HG02571 (cell line): ENCODE results near the gene RNPS1.

ENCODE experiments used
- ATAC-seq: cut with Tn5 transposase; IDR thresholded peaks from one replicate; pipeline ENCODE4 v1.9.1; 2021; ENCODE audit warnings: mild to moderate bottlenecking, moderate library complexity; ENCODE audit not compliant: unreplicated experiment

The RNPS1 gene

DNA sequence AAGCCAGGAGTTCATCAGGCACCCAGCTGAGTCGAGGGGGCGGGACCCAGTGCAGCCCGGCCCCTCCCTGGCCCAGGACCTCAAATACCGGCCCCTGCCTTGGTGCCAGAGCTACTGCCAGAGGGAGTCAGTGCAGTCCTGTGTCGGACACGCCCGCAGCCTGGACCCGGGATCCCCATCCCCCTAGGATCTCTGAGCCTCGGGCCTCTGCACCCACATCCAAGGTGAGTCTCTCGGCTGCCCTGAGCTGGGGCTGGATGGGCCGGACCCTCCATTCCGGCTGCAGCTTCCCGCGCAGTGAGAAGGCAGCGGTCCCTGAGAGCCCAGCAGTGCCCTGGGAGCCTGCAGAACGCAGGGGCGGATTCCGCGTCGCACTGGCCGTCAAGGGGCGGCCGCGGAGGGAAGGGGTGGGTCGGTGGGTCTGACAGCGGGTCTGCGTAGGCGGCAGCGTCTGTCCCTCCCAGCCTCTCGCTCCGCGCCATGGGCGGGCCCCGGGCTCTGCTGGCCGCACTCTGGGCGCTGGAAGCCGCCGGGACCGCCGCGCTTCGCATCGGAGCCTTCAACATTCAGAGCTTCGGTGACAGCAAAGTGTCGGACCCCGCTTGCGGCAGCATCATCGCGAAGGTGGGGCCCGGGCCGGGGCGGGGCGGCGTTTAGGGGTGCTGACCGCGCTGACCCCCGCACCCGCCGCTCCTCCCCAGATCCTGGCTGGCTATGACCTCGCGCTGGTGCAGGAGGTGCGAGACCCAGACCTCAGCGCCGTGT lies 31.4 kb downstream of the RNPS1 start, which contains the start of gene DNASE1L2:
DNASE1L2 (plus strand) TSS at position 108 of the 765 bp plus-strand sequence; CDS start at position 481, 373 bp downstream.
- ATAC-seq = no peak

GRCh38 chr16:2235695-2236336 lies 32.1 kb downstream of the RNPS1 start:
- no peak for ATAC-seq

- no peak for ATAC-seq
These were observed 32.7 kb downstream of the RNPS1 start for GRCh38 chr16:2235234-2235651.

DNA sequence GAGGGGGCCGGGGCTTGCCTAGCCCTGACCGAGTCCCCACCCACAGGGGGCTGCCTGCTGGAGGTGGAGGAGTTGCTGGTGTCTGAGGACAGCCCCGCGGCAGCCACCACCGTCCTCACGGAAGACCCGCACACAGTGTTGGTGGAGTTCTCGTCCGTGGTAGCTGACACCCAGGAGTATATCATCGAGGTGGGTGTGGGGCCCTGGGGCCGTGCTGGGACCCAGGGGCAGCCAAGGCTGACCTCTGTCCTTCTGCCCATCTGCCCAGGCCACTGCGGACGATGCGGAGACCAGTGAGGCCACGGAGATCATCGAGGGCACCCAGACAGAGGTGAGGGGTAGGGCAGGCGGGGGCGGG lies 33.1 kb downstream of the RNPS1 start:
- ATAC-seq = no peak

DNA sequence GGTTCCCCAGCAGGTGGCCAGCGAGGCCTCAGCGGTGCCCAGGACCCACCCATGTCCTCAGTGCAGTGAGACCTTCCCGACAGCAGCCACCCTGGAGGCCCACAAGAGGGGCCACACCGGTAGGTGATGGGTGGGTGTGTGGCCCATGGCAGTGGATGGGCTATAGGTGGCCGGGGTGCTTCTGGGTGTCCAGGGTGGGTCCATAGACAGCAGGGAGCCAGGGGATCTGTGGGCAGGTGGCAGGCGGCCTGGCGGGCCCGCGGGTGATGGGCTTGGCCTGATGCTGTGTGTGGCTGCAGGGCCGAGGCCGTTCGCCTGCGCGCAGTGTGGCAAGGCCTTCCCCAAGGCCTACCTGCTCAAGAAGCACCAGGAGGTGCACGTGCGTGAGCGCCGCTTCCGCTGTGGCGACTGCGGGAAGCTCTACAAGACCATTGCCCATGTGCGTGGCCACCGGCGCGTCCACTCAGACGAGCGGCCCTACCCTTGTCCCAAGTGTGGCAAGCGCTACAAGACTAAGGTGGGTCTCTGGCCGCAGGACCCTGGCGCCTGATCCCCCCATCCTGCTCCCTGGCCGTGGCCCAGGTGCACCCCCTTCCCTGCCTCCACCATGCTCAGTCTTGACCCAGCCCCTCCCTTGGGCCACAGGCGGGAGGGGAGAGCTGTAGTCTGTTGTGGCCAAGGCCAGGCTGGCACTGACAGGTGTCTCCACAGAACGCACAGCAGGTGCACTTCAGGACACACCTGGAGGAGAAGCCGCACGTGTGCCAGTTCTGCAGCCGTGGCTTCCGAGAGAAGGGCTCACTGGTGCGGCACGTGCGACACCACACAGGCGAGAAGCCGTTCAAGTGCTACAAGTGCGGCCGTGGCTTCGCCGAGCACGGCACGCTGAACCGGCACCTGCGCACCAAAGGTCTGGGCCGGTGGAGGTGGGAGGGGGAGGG lies 33.8 kb downstream of the RNPS1 start:
- ATAC-seq = no peak

DNA sequence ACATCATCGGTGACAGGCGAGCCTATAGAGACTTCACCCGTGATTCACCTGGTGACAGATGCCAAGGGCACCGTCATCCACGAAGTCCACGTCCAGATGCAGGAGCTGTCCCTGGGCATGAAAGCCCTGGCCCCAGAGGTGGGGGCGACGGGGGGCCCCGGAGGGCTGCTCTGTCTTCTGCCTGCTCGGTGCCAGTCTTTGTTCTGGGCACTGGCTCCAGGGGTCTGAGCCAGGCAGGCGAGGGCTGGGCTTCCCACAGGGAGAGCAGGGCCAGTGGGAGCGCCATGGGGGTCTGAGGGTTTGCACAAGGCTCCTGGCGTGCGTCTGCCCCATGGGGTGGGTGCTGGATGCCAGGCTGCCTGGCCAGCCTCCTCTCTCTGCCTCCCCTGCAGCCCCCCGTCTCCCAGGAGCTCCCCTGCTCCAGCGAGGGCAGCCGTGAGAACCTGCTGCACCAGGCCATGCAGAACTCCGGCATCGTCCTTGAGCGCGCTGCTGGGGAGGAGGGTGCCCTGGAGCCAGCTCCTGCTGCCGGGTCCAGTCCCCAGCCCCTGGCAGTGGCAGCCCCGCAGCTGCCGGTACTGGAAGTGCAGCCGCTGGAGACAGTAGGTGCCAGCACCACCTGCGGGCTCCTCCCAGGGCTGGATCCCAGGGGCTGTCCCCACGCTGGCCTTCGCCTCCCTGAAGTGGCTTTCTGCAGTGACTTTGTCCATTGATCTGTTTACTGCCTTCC lies 34.7 kb downstream of the RNPS1 start:
- no peak for ATAC-seq

DNA sequence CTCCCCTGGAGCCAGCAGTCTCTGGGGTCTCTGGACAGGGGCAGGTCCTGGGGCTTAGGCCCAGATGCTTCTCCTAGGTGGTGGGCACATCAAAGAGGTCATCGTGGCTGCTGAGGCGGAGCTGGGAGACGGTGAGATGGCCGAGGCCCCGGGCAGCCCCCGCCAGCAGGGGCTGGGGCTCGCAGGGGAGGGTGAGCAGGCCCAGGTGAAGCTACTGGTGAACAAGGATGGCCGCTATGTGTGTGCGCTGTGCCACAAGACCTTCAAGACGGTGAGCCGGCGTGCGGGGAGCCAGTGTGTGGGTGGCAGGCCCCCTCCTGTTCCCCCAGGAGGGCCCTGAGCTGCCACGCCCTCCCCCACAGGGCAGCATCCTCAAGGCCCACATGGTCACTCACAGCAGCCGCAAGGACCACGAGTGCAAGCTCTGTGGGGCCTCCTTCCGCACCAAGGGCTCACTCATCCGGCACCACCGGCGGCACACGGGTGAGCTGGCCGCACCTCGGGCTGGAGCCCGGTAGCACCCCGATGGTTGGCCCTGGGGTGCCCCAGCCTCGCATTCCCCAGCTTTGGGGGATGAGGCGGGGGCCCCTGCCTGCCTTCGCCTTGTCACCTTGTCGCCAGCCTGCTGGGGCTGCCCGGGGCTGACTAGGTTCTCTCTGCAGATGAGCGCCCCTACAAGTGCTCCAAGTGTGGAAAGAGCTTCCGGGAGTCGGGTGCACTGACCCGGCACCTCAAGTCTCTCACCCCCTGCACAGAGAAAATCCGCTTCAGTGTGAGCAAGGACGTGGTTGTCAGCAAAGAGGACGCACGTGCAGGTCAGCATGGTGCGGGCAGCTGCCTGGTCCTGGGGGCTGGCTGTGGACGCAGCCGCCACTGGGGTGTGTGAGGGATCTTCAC lies 35.6 kb downstream of the RNPS1 start:
- ATAC-seq = no peak

DNA sequence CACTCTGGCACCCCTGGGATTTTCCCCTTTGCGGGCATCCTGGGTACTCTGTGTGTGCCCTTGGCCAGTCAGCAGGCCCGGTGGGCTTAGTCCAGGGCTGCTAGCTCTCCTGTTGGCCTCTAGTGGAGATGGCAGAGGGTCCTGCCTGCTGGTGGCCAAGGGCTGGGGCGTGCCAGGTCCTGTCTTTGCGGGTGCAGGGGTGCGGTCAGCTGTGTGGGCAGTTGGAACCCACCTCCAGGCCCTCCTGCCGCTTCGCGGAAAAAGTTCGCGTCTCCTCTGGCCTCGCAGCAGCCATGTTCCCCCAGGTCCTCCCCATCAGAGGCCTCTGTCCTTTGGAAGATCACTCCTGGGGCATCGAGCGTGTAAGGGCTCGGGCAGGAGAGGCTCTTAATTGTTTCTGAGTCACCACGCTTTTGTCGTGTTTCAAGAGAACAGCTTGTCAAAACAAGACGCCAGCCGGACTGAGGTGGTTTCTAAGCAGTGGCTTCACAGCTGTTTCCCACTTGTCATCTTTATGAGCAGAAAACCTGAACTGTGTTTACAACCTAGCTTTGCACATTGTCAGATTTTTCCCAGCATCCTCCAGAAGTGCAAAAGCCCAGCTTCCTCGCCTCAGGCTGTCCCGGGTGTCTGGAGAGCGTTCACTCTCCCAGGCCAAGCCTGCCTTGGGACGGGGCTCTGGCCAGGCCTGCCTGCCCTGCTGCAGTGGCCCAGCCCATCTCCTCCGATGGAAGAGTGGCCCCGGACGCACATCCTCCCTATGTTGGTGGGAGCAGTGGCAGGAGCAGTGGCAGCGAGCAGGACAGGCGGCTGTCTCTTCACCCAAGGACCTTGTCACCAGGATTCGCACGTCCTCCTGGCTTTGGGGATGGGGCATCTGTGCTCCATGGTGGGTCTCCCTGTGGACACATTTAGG lies 36.7 kb downstream of the RNPS1 start:
- ATAC-seq = no peak

DNA sequence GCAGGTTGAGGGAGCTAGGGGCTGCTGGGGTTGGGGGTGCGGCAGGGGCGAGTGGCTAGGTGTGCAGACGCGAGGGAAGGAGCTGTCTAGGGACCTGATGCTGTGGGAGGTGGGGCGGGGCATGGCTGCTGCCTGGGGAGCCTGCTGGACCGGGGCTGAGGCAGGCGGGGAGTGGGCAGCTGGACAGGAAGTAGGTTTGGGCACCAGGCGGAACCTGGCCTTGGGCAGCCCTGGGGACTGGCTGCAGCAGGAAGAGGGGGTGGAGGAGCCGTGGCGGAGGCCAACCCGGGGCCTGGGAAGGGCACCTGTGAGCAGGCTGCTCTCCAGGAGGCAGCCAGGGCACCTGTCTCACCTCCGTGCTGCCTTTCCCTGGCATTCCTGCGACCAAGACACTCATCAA lies 37.5 kb downstream of the RNPS1 start:
- ATAC-seq = no peak

DNA sequence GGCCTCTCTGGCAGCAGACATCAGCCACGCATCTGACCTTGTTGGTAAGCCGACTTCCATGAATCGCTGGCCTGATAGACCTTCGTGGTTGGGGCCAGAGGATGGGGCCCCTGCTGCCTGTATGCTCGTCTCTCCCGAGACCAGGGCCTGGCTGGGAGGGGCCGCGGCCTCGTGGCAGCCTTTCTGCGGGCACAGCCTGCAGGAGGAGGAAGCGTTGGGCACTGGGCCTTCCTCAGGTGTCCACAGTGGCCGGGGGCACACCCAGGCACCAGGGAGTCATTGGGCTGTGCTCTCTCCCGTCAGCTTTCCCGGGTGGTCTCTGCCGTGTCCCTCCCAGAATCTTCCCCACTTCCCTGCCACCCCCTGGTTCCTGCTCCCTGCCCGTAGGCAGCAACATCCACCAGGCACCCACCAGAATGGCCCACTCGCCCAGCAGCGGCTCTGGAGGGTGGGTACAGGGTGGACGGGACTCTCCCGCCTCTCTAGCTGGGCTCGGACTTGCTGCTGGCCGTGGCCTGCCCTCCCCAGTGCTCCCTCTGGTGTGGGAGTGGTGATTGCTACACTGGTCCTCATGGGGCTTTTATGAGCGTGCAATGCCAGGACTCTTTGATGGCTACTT lies 38.2 kb downstream of the RNPS1 start:
- no peak for ATAC-seq

- ATAC-seq = no peak
These were observed 38.8 kb downstream of the RNPS1 start for GRCh38 chr16:2229091-2229490.

- ATAC-seq = no peak
These were observed 39.6 kb downstream of the RNPS1 start for GRCh38 chr16:2228161-2228824.

DNA sequence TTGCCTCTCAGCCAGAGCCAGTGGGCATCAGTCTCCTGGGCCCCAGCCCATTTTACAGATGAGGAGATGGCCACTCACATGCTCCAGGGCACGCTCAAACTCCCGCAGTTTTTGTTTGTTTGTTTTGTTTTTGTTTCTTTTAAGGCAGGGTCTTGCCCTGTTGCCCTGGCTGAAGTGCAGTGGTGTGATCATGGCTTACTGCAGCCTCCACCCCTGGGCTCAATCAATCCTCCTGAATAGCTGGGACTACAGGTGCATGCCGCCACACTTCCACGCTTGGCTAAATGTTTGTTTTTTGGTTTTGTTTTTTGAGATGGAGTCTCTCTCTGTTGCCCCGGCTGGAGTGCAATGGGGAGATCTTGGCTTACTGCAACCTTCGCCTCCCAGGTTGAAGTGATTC lies 41.0 kb downstream of the RNPS1 start:
- no peak for ATAC-seq

DNA sequence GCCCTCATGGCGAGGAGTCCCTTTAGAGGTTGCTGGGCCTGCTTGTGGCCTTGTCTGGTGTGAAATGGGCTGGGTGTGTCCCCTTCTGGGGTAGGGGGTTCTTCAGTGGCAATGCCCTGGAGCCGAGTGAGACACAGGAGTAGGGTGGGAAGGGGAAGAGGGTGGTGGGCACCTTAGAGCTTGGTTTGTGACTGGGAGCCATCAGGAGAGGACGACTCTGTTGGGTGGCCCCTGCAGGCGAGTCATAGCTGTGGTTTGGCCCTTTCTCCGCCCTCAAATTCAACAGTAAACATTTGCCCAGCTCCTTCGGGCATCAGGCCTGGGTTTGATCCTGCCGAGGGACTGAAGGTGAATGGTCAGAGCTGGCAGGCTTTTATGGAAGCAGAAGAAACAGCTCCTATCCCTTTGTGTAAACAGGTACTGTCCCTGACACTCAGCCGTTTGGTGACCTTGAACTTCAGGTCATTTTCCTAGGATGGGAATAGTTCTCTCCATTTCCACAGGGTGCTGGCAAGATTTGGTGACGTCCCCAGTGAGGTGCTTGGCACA lies 41.6 kb downstream of the RNPS1 start:
- ATAC-seq = no peak

GRCh38 chr16:2223942-2224486 lies 43.9 kb downstream of the RNPS1 start:
- ATAC-seq = peak; percentile 15

- ATAC-seq = peak; percentile 94
These were observed 44.5 kb downstream of the RNPS1 start, which contains the start of gene E4F1 for GRCh38 chr16:2223221-2223941. E4F1 (plus strand) TSS chr16:2223591; CDS start chr16:2223614, 23 bp downstream.
